Subcutaneous adipose tissue (tissue), 4 donors: ENCODE measurements around the gene MTMR3. TPM values are rescaled to one million over a fixed set of nuclear protein-coding genes. Genes with fewer than 3 reads are reported as not detected.

Experiments
- total RNA-seq, 4 donors: library from RNA; depleted of rRNA; stranded (reverse); fragments of >200 nt; gene quantifications; one replicate each; pipeline ENCODE4 v1.1.0, GENCODE V29; 2016
- TF ChIP-seq, protein P1 (sequence below): fragments of 450-650 bp; IDR thresholded peaks from one replicate; pipeline ENCODE4 v1.5.1; 2016; ENCODE audit warnings: low read depth, mild to moderate bottlenecking, control low read depth, antibody characterized with exemption, moderate library complexity

The MTMR3 gene
- total RNA-seq, 4 donors from 2014 or later, result 46.6 to 78.6 (median 61.7) TPM

DNA sequence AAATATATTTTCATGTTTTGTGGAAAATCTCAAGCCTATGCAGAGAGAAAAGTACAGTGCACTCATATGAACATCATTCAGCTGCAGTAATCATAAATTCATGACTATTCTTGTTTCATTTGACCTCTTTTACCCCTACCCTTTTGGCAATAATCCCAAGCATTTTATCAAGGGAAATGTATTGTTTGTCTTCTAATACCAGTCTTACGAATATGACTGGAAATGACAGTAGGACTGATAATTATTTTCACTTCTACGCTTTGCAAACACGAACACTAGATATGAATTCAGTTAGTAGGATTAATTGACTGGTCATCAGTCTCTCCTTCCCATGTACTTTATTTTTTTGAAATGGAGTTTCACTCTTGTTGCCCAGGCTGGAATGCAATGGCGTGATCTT, 90.3 kb downstream of the MTMR3 start:
- TF ChIP-seq, protein P1, sequence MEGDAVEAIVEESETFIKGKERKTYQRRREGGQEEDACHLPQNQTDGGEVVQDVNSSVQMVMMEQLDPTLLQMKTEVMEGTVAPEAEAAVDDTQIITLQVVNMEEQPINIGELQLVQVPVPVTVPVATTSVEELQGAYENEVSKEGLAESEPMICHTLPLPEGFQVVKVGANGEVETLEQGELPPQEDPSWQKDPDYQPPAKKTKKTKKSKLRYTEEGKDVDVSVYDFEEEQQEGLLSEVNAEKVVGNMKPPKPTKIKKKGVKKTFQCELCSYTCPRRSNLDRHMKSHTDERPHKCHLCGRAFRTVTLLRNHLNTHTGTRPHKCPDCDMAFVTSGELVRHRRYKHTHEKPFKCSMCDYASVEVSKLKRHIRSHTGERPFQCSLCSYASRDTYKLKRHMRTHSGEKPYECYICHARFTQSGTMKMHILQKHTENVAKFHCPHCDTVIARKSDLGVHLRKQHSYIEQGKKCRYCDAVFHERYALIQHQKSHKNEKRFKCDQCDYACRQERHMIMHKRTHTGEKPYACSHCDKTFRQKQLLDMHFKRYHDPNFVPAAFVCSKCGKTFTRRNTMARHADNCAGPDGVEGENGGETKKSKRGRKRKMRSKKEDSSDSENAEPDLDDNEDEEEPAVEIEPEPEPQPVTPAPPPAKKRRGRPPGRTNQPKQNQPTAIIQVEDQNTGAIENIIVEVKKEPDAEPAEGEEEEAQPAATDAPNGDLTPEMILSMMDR, result no peak

DNA sequence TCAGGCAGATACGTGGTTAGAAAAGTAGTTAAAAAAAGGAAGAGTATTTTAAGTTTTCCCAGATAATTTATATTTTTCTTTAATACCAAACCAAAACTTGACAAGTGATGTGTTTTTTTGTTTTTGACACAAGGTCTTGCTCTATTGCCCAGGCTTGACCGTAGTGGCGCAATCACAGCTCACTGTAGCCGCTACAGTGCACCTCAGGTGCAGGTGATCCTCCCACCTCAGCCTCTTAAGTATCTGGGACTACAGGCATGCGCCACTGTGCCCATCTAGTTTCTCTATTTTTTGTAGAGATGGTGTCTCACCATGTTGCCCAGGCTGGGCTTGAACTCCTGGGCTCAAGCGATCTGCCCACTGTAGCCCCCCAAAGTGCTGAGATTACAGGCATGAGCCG, 92.5 kb downstream of the MTMR3 start:
- TF ChIP-seq, protein P1, result no peak

DNA sequence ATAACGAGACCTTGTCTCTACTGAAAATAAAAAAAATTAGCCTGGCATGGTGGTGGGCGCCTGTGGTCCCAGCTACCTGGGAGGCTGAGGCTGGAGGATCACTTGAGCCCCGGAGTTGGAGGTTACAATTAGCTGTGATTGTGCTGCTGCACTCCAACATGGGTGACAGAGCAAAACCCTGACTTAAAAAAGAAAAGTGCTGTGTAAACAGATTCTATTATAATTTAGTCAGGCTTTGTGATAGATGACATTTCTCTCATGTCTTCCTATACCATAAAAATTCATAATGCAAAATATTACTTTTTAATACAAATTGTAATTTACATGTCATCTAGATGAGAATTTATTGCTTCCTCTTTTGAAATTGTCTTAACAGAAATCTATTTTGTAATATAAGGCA, 94.1 kb downstream of the MTMR3 start:
- TF ChIP-seq, protein P1, result no peak

DNA sequence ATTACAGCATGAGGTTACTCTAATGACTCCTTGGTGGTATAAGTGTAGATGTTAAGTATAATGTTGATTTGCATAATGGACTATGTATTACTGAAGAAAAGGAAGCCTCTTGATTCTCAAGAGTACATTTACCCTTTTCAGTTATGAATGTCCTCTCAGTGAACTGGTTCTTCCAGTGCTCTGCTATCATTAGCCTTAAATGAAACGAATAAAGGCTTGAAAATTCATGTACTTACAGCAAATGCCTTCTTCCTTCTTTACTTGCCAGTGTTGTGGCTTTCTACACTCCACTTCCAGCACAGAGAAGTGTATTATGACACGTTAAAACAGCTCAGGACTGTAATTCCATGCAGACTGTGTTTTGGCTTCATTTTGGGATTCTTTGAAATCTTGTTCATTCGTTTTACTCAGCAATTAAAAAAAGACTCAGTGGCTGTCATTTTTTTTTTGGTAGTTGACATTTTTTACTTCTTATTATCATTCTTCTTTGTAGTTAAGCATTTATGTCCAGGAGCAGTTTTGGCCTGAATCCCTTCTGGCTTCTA, 96.9 kb downstream of the MTMR3 start:
- TF ChIP-seq, protein P1, result no peak

DNA sequence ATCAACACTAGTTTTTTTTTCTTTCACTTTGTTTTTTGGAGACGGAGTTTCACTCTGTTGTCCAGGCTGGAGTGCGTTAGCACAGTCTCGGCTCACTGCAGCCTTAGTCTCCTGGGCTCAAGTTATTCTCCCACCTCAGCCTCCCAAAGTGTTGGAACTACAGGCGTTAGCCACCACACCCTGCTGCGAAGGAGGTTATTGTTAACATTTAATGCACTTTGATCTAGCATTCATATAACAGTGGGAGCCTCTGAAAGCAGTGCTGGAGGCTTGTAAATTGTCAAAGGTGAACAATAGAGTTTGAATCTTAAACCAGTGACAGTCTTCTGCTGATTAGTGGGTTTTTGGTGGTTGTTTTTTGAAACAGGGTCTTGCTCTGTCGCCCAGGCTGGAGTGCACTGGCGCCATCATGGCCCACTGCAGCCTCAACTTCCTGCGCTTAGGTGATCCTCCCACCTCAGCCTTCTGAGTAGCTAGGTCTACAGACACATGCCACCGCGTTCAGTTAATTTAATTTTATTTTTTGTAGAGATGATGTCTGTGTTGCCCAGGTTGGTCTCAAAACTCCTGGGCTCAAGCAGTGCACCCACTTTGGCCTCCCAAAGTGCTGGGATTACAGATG, 100.4 kb downstream of the MTMR3 start:
- TF ChIP-seq, protein P1, result no peak

DNA sequence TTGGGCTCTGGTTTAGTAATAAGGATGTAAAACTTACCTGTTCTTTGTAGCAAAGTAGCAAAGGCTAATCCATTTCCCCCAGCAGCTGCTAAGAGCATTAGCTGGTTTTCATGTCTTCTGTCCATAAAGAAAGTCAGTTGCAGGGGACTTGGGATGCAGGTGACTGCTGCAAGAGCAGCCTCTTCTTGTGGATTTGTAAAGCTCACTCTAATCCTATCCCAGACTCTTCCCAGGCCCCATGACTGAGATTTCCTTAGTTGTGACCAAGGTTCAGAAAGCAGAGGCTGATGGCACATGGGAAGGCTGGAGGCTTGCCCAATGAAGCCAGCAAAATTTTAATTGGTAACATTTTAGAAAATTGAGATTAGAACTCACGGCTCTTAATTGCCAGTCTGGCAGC, 102.9 kb downstream of the MTMR3 start:
- TF ChIP-seq, protein P1, result no peak

DNA sequence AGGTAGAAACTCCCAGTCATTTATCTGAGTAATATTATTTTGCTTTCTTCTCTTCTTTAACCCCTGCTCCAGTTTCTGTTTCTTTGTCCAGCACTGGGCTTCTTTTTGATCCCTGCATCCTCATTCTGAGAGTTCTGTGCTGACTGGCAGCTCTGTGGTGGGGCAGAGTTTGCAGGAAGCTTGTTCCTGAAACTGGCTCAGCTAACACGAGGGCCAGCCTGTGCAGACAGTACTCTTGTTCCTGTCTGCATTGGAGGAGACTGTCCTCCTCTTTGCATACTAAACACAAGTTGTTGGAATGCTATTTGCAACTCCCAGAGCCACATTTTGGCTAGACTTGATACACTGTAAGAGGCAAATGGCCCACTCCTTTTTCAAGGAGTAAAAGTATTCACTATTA, 104.2 kb downstream of the MTMR3 start:
- TF ChIP-seq, protein P1, result no peak
